Sigmoid colon (tissue), 7 donors: ENCODE data around the gene SRD5A3. TPM values are rescaled to one million over a fixed set of nuclear protein-coding genes. Genes with fewer than 3 reads are reported as not detected.

Experiments
- DNase-seq: peaks from one replicate; pipeline ENCODE4 v3.0.0-alpha.2; 2019
- H3K27ac ChIP-seq, 4 donors: fragments of 200-600 bp; sonication (generic); one replicate each; pipeline ENCODE4 v1.5.1; 2016 to 2019; ENCODE audit warnings: mild to moderate bottlenecking in 1 of 4
- H3K27me3 ChIP-seq, 3 donors: fragments of 200-600 bp; sonication (generic); one replicate each; pipeline ENCODE4 v1.5.1; 2019; ENCODE audit warnings: mild to moderate bottlenecking in 1 of 3
- H3K36me3 ChIP-seq, 4 donors: fragments of 200-600 bp; sonication (generic); one replicate each; pipeline ENCODE4 v1.5.1; 2016 to 2019
- H3K4me1 ChIP-seq, 4 donors: fragments of 200-600 bp; sonication (generic); one replicate each; pipeline ENCODE4 v1.5.1; 2017 to 2019
- H3K4me3 ChIP-seq, 4 donors: fragments of 200-600 bp; sonication (generic); one replicate each; pipeline ENCODE4 v1.5.1; 2017 to 2019; ENCODE audit warnings: mild to moderate bottlenecking in 2 of 4, moderate library complexity in 1 of 4
- H3K9me3 ChIP-seq, 4 donors: fragments of 200-600 bp in 3 of 4; sonication (generic) in 3 of 4; one replicate each; pipeline versions ENCODE4 v1.5.1 to v1.6.1; 2013 to 2019
- CTCF ChIP-seq, 4 experiments: fragments of 450-650 bp in 3 of 4; fragments of 200-600 bp in 1 of 4; IDR thresholded peaks; one replicate each; pipeline ENCODE4 v1.5.1; 2016 to 2019; ENCODE audit warnings: antibody characterized with exemption in 4 of 4, mild to moderate bottlenecking in 3 of 4, moderate library complexity in 2 of 4
- EP300 ChIP-seq, 4 donors: sonication (generic); formaldehyde crosslinking; IDR thresholded peaks; one replicate each; pipeline ENCODE4 v1.6.1; 2017; ENCODE audit warnings: antibody characterized with exemption in 4 of 4
- POLR2A ChIP-seq, 2 donors: fragments of 450-650 bp; IDR thresholded peaks; one replicate each; pipeline ENCODE4 v1.6.1; 2016; ENCODE audit warnings: antibody characterized with exemption in 2 of 2, mild to moderate bottlenecking in 2 of 2, moderate library complexity in 2 of 2
- POLR2AphosphoS5 ChIP-seq, 4 donors: sonication (generic); formaldehyde crosslinking; IDR thresholded peaks; one replicate each; pipeline ENCODE4 v1.6.1; 2017; ENCODE audit warnings: antibody characterized with exemption in 4 of 4
- WGBS, 2 donors: extraction: QIAGEN DNeasy Blood & Tissue Kit; methylation state at CpG; one replicate each; pipeline ENCODE4 v1.1.7; 2013; 5-methylcytosine and 5-hydroxymethylcytosine counted together
- intact Hi-C: fragments of 100-400 bp; cut with DNase I; formaldehyde crosslinking; loops from one replicate; pipeline ENCODE4 v1.15.1; 2023
- polyA plus RNA-seq, 3 donors: library from polyadenylated mRNA; stranded (reverse); fragments of 200-250 nt; gene quantifications; one replicate each; pipeline ENCODE4 v1.2.3, GENCODE V29; 2013
- total RNA-seq, 4 donors: library from RNA; depleted of rRNA; stranded (reverse); fragments of >200 nt; gene quantifications; one replicate each; pipeline ENCODE4 v1.1.0, GENCODE V29; 2016
- donor health status: healthy with polysubstance abuse.
- donor health status: Bipolar disorder and iron deficiency.
- donor health status: healthy.

The SRD5A3 gene
- total and polyA plus RNA-seq, 7 donors: 2.2 to 9.3 (median 4.4) TPM

GRCh38 chr4:55340266-55340665, 5.8 kb upstream of the SRD5A3 start:
- intact Hi-C loops: no loop called here
- DNase-seq: no peak
- Histone ChIP-seq H3K27ac (no peak overlapping the region), H3K27me3 (no peaks in the 10 kb centered on the region), H3K4me3 (no peak overlapping the region), H3K36me3 (no peaks in the 10 kb centered on the region), H3K9me3 (no peaks in the 10 kb centered on the region), H3K4me1 (no peaks in the 10 kb centered on the region)
- WGBS, 2 donors: 35 to 57% methylated on average over 3 of the region's 3 CpGs
- no peak for TF ChIP-seq POLR2A (IDR thresholded peaks at IDR 0.05)
- TF ChIP-seq EP300 (IDR thresholded peaks at IDR 0.05): no peak
- no peak for TF ChIP-seq CTCF (IDR thresholded peaks at IDR 0.05)

- DNase-seq: no peak
- WGBS, 2 donors: 91 to 93% methylated on average over 7 of the region's 7 CpGs
- intact Hi-C loops: no loop called here
- Histone ChIP-seq H3K4me1 (peaks cover 0 to 22% (median 15%) of the 10 kb centered on the region in 4 donors), H3K27ac (no peak overlapping the region), H3K27me3 (no peaks in the 10 kb centered on the region), H3K36me3 (no peaks in the 10 kb centered on the region), H3K4me3 (no peak overlapping the region), H3K9me3 (no peaks in the 10 kb centered on the region)
- no peak for TF ChIP-seq CTCF (IDR thresholded peaks at IDR 0.05)
- no peak for TF ChIP-seq POLR2AphosphoS5 (IDR thresholded peaks at IDR 0.05)
These were observed 2.2 kb upstream of the SRD5A3 start for GRCh38 chr4:55343887-55344286.

- WGBS, 2 donors: 53 to 83% methylated on average over 3 of the region's 3 CpGs
These were observed 988 bp upstream of the SRD5A3 start for GRCh38 chr4:55345054-55345453.

GRCh38 chr4:55346851-55347255, 811 bp downstream of the SRD5A3 start:
- DNase-seq: no peak
- Histone ChIP-seq H3K36me3 (no peaks in the 10 kb centered on the region), H3K9me3 (no peaks in the 10 kb centered on the region), H3K27me3 (no peaks in the 10 kb centered on the region), H3K27ac (peak overlapping the region; percentile 93 to 99 (median 98)), H3K4me3 (peak overlapping the region; percentile 63 to 87 (median 74)), H3K4me1 (peaks cover 0 to 22% (median 15%) of the 10 kb centered on the region in 4 donors)
- TF ChIP-seq EP300 (IDR thresholded peaks at IDR 0.05) (no peak), POLR2AphosphoS5 (IDR thresholded peaks at IDR 0.05) (no peak), CTCF (IDR thresholded peaks at IDR 0.05) (no peak), POLR2A (IDR thresholded peaks at IDR 0.05) (no peak)
- intact Hi-C loops: loop anchor here (1.0 to 5.0 kb wide), 6 partner anchors 49 to 1560 kb away; partner anchors contain the start of genes CLOCK, EXOC1 and REST
- WGBS, 2 donors: 26 to 50% methylated on average over 16 of the region's 16 CpGs

More at GRCh38 chr4:55345054-55345453, 988 bp upstream of the SRD5A3 start:
- H3K27ac ChIP-seq: peak overlapping the region in 1 of 4 donors; percentile 98
- intact Hi-C loops: loop anchor here (5.0 kb wide), 3 partner anchors 87 to 1562 kb away; partner anchors contain the start of genes EXOC1 and REST
- H3K9me3 ChIP-seq: no peaks in the 10 kb centered on the region
- TF ChIP-seq CTCF (IDR thresholded peaks at IDR 0.05) (no peak), POLR2AphosphoS5 (IDR thresholded peaks at IDR 0.05) (no peak), EP300 (IDR thresholded peaks at IDR 0.05) (no peak), POLR2A (IDR thresholded peaks at IDR 0.05) (no peak)
- no peaks in the 10 kb centered on the region for H3K27me3 ChIP-seq
- no peak for DNase-seq
- no peak overlapping the region for H3K4me3 ChIP-seq
- H3K4me1 ChIP-seq: peaks cover 0 to 22% (median 15%) of the 10 kb centered on the region in 4 donors
- H3K36me3 ChIP-seq: no peaks in the 10 kb centered on the region
